ENCODE results near the gene MT2A.

DNA sequence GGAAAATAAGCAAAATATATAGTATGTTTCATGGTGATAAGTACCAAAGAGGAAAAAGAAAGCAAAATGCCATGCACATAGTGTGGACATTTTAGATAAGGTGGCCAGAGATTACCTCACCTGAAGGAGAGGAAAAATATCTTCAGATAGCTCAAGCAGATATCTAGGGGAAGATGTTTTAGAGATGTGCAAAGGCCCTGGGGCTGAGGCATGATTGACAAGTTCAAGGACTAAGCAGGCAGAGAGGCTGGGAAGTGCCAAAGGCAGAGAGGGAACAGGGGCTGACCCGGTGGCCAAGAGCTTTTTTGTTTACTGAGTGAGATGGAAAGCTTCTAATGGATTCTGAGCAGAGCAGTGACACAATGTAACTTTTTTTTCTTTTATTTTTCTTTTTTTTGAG, 47.9 kb upstream of the MT2A start:
- TF ChIP-seq, protein P1, sequence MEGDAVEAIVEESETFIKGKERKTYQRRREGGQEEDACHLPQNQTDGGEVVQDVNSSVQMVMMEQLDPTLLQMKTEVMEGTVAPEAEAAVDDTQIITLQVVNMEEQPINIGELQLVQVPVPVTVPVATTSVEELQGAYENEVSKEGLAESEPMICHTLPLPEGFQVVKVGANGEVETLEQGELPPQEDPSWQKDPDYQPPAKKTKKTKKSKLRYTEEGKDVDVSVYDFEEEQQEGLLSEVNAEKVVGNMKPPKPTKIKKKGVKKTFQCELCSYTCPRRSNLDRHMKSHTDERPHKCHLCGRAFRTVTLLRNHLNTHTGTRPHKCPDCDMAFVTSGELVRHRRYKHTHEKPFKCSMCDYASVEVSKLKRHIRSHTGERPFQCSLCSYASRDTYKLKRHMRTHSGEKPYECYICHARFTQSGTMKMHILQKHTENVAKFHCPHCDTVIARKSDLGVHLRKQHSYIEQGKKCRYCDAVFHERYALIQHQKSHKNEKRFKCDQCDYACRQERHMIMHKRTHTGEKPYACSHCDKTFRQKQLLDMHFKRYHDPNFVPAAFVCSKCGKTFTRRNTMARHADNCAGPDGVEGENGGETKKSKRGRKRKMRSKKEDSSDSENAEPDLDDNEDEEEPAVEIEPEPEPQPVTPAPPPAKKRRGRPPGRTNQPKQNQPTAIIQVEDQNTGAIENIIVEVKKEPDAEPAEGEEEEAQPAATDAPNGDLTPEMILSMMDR (IDR thresholded peaks at IDR 0.05 in 8 of 11, conservative IDR thresholded peaks at IDR 0.05 in 3 of 11) = no peak
- TF ChIP-seq POLR2A (IDR thresholded peaks at IDR 0.05) = no peak
- TF ChIP-seq POLR2AphosphoS5 (IDR thresholded peaks at IDR 0.05) = no peak
